Stimulated activated CD8-positive, alpha-beta memory T cell treated with anti-CD3 and anti-CD28 coated beads, Interleukin-7, amount 100 ng/mL, for 48 hours (primary cell): ENCODE measurements around the gene NUS1.
"Not testable (repeated sequence)": the region's sequence is repeated elsewhere in the genome, so short reads cannot be mapped to it uniquely, and the experiment has no call there.

Experiments used
- DNase-seq, 2 donors: peaks; one replicate each; pipeline ENCODE4 v3.0.0-alpha.2; 2020; ENCODE audit warnings: low read depth in 1 of 2; ENCODE audit errors: extremely low read depth in 1 of 2

Gene NUS1

GRCh38 chr6:117674991-117675657 lies at the start of gene NUS1:
Gene NUS1, plus strand, starts transcription at chr6:117675469. Its CDS starts 202 bp downstream, at chr6:117675671.
- peak; percentile 96 for DNase-seq

GRCh38 chr6:117627533-117627932 lies 47.7 kb upstream of the NUS1 start:
- no peak for DNase-seq

- DNase-seq, result no peak
Measured at GRCh38 chr6:117629119-117629660, 46.1 kb upstream of the NUS1 start.

GRCh38 chr6:117637770-117638169 lies 37.5 kb upstream of the NUS1 start:
- no peak for DNase-seq

GRCh38 chr6:117642976-117643375 lies 32.3 kb upstream of the NUS1 start:
- DNase-seq, result no peak

GRCh38 chr6:117651984-117652383 lies 23.3 kb upstream of the NUS1 start:
- not testable (repeated sequence) for DNase-seq

GRCh38 chr6:117653949-117654348 lies 21.3 kb upstream of the NUS1 start:
- DNase-seq, result no peak

- DNase-seq, result no peak
Measured at GRCh38 chr6:117655380-117655779, 19.9 kb upstream of the NUS1 start.

- DNase-seq, result no peak
Measured at GRCh38 chr6:117666881-117667280, 8.4 kb upstream of the NUS1 start.

GRCh38 chr6:117668736-117669135 lies 6.5 kb upstream of the NUS1 start:
- no peak for DNase-seq

- no peak for DNase-seq
Measured at GRCh38 chr6:117674503-117674902, 766 bp upstream of the NUS1 start.

GRCh38 chr6:117675658-117676301 lies 511 bp downstream of the NUS1 start:
- not testable (repeated sequence) for DNase-seq

- no peak for DNase-seq
Measured at GRCh38 chr6:117676577-117677218, 1.4 kb downstream of the NUS1 start.

GRCh38 chr6:117677553-117678141 lies 2.4 kb downstream of the NUS1 start:
- DNase-seq, result peak in 1 of 2 donors; percentile 17

GRCh38 chr6:117681162-117681741 lies 6.0 kb downstream of the NUS1 start:
- no peak for DNase-seq

- DNase-seq, result no peak
Measured at GRCh38 chr6:117684749-117685148, 9.5 kb downstream of the NUS1 start.

GRCh38 chr6:117685359-117685758 lies 10.1 kb downstream of the NUS1 start:
- no peak for DNase-seq

- no peak for DNase-seq
Measured at GRCh38 chr6:117687021-117687648, 11.9 kb downstream of the NUS1 start.

- DNase-seq, result not testable (repeated sequence)
Measured at GRCh38 chr6:117689584-117689983, 14.3 kb downstream of the NUS1 start.

- DNase-seq, result no peak
Measured at GRCh38 chr6:117706504-117706903, 31.2 kb downstream of the NUS1 start.
